GM21515 (cell line): Measurements from ENCODE around the gene TRPC4AP.

Experiments
- ATAC-seq: cut with Tn5 transposase; IDR thresholded peaks from one replicate; pipeline ENCODE4 v1.9.1; 2021; ENCODE audit not compliant: unreplicated experiment

The TRPC4AP gene

DNA sequence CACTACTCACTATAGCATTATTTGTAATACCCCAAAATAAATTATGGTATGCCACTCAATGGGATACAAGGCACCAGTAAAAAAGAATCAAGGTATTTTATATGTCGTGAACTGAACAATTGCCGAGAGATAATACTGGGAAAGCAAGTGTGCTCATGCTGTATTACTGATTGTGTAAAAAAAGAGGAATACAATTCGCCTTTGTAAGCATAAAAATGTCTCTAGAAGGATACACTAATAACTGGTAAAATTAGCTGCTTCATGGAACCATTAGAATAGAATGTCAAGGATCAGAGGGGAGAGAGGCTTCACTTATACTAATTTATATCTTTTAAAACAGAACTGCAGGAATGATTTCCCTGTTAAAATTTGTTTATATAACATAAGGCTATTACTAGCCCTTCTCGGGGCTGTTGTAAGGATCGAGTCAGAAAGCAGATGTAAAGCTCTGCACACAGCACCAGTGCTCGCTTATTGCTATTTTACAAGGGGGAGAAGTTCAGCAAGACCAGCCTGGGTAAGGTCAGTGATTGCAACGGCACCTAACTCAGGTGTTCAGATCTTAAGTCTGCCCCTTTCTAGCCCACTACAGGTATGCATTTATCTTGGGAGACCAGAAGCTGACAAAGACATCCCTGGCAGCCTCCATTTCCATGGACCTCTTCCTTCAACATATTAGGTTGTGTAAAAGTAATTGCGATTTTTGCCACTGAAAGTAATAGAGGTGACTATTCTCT, 75.3 kb downstream of the TRPC4AP start:
- ATAC-seq, result no peak

DNA sequence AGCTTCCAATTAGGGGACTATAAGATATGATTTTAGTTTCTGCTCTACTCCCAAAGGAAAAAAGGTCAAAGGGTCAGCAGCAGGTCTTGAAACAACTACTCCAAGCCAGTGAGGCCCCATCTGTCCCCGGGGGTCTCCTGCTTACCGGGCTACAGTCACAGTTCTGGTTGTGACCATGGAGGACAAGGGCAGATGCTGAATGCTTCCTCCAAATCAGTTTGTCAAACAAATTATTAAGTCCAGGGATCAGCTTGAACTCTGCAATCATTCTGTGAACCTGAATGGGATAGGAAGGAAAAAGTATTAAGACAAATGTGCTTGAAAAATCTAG, 76.8 kb downstream of the TRPC4AP start:
- no peak for ATAC-seq

DNA sequence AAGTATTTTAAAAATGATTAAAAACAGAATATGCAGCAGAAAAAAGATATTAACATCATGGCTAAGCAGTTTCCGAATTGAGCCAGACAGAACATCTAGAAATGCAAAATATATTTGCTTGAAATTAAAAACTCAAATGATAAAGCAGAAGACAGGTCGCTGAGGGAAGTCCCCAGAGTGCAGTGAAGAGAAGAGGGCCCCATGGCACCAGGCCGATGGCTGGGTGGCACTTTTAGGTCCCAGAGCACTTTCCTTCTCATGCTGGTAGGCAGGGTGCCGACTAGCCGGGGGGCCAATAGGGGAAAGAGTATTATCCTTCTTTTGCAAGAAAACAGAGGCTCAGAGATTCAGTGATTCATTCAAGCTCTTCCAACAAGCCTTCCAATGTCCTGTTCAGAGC, 78.1 kb downstream of the TRPC4AP start:
- no peak for ATAC-seq

DNA sequence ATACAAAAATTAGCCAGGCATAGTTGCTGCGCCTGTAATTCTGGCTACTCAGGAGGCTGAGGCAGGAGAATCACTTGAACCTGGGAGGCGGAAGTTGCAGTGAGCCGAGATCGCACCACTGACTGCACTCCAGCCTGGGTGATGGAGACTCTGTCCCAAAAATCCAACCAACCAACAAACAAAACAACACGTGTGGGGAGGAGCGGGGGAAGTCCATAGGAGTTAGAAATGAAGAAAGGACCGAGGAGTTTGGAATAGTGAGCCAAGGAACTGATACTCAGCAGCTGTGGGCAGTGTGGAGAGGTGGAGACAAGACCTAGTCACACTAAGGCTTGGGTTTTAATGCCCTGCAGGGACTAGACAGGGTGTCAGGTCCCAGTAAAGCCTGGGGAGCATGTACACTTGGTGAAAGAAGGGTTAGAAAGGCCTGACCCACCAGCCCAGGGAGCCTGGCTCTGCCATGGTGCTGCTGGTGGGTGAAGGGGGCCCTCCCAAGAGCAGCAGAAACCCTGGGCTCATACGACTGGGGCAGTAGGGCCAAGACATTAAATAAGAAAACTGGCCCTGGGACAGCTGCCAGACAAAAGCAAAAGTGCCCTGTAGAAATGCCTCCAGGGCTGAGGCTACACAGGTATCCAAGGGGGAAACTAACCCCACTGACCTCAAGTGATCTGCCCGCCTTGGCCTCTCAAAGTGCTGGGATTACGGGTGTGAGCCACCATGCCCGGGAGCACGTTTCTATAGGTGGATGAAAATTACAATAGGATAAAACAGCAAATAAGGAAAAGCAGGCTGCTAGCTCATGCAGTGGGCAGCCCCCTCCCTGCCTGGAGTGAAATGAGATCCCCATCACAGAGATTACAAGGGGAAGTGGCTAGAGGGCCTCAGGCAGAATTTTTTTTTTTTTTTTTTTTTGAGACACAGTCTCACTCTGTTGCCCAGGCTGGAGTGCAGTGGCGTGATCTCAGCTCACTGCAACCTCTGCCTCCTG, 78.9 kb downstream of the TRPC4AP start:
- ATAC-seq, result no peak

DNA sequence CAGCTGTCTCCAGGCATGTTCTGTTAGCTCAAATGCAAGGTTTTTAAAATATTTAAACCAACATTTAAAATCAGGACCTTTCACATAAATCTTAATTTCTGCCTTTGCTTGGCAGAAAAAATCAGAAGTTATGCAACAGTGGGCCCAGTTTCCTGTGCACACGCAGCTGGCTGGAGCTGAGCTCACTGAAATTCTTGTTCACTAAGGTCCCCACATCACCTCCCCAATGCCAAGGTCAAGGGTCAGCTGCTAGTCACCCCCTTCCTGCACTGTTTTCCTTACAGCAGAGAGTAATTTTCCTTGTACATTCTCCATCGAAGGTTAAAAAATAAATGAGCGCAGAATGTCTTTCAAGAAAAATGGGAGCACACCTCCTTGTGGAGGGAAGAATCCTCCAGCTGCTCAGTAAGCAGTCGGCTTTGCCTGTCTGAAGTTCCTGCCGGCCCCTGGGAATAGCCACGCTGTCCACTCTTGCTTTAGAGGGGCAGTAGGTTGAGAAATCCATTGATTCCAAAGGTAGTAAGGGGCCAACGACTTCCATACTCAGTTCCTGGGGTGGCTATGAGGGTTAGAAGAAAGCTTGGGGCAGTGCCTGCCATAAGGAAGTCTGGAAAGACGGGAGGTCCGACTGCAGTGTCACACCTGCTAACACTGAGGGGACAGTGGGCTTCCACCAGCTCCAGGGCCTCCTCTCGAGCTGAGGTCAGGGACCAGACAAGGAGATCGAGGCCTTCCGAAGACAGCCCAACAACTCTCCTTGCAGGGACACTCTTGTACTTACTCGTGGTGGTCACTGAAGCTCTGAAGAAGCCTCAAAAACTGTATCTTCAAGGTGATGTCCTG, 80.2 kb downstream of the TRPC4AP start:
- ATAC-seq, result no peak

DNA sequence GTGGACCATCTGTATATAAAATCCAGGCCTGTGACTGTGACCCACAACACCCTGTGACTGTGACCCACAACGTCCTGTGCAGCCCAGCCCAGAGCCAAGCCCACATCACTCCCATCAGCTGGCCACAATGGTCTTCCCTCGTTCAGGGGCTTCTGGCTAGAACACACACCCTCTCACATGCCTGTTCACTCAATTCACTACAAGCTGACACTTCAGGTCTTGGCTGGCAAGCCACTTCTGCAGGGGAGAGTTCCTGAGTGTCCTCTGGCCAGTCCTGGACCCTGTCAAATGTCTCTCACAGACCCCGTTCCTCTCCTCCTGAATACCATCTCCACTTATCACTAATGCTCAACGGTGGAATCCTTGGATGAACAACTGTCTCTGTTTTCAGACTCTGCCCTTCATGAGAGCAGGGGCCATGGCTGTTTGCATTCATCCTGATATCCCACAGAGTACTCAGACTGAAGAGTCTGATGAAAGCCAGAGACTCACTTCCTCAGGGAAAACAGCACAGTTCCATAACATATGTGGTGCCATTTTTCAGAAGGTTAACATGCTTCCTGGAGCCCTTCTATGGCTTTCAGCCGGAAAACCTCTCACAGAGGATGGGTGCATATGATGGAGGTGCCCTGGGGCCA, 80.9 kb downstream of the TRPC4AP start:
- ATAC-seq, result no peak

DNA sequence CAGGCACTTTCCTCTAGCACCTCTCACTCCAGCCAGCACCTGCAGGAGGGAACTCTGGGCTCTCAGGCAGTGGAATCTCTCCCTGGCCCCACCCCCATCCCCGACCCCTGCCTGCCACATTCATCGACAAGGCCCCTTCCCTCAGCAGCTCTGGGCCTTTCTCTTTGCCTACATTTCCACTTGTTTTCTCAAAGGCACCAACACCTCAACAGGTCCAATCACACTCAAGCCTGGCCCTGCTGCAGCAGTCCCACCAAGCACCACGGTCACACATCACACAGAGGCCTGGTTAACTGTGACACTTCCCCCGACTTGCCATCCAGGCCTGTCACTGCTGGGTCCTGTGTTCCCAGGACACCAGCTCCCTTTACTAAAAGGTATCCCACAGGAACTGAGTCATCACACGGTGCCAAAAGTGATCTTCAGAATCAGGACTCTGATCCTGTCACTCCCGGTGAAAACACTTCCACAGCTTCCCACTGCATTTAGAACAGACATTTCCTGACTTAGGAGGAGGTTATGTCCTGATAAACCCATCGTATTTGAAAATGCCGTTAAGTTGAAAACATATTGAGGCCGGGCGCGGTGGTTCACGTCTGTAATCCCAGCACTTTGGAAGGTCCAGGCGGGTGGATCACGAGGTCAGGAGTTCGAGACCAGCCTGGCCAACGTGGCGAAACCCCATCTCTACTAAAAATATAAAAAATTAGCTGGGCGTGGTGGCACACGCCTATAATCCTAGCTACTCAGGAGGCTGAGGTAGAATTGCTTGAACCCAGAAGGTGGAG, 82.0 kb downstream of the TRPC4AP start:
- no peak for ATAC-seq

DNA sequence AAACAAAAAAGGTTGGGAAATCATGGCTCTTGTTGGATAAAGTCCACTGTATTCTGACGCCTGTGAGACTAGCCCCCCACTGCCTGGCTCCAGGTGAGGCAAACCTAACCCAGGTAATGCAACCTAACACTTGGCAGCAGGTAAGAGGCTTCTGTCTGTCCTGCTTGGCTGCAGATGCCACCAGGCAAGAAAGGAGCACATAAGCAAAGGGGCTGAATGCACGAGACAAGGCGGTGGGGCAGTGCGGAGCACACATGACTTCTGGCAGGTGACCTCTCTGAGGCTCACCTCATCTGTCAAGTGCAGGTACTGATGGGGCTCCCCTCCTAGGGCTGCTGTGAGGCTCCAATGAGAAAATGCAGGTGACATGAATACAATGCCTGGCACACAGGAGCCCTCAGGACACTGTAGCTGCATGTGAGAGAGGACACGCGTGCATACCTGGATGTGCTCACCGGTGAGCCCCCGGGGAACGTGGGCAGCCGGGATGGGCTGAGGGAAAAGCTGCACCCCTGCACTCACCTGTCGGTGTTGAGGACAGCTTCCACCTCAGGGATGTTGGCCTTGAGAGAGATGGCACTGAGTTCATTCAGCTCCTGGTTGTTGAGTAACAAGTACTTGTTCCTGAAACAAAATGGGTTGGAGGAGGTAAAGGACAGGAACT, 82.8 kb downstream of the TRPC4AP start:
- ATAC-seq, result no peak

DNA sequence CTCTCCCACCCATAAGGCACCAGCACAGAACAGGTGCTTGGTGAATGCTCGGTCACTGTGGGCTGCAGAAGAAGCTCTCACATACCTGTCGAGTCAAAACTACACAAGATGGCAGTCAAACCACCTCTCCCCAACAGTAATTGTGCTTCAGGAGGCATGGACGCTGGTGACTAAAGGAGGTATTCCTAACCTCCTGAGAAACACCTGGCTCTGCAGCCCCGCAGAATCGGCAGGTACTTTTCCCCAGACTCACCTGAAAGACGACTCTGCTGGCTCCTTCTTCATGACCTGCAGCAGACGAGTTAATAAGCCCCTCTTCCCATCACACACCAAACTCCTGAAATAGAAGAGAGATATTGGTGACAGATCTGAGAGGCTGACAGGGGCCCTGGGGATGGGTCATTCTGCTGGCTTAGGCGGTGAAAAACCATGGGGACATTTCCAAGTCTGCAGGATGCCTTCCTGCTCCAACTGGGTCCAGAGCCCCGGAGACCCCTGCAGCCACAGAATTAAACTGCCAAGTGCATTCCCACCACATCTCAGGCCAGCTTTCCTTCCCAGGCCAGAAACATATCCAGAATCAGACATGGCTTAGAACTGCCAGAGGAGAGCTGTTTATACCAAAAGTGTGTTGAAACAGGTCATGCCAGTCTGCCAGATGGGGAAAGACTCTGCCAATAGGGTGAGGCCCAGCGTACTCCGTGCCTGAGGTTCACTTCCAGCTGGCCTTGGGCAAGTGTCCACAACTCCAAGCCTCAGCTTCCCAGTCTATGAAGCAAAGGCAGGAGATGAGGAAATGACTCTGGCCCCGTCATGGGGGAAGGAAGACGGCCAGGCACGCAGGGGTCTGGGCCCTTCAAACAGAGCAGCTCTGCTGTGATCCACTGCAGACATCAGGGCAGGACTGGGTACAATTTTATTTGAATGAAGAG, 83.9 kb downstream of the TRPC4AP start:
- ATAC-seq, result no peak

DNA sequence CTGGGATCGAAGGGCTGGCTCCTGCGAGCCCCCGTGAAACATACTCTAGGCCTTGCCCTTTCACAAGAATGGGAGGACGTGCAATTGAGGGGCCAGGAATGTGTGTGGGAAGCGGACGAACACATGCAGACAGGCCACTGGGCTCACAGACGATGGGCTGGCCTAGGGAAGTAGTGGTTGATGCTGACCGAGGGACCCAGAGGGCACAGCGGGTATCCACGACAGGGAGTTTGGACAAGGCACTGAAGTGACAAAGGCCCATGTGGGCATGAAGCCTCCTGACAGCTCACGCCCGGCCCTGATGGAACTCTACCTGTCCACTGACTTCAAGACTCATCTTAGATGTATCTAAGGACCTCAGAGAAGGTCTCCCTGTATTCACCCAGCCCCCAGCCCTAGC, 84.7 kb downstream of the TRPC4AP start:
- no peak for ATAC-seq

DNA sequence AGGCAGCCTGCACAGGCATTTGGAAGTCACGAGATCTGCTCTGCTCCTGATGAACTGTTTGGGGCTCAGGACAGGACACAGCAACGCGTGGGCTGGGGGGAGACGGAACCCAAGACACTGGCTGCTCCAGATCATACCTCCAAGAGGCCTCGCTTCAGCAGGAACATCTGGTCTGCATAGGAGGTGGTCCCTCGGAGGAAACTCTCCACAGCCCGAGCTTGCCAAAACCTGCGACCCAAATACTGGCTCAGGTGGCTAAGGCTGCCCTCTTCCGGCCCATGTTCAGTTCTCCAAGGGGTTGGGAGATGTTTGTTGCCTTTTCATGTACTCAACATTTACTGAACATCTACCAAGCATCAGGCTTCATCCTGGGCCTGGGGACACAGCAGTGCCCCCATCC, 85.2 kb downstream of the TRPC4AP start:
- no peak for ATAC-seq

DNA sequence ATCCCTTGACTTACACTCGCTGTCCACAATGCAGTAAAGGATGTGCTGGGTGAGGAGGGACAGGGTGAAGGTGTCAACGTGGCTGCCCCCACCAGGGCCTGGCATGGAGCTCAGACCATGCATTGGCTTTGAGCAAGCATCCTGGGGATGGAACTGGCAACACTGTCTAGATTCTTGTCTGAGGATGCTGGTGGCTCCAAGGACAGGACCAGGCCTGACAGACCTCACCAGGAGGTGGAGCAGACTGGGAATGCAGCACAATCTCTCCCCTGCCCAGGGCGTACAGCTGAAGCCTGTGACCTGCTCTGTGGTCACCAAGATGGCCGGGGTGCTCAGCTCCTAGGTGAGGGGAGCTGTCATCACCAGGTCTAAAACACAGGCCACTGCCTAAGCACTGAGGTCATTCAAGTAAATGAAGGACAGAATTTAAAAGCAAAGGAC, 86.1 kb downstream of the TRPC4AP start:
- no peak for ATAC-seq

DNA sequence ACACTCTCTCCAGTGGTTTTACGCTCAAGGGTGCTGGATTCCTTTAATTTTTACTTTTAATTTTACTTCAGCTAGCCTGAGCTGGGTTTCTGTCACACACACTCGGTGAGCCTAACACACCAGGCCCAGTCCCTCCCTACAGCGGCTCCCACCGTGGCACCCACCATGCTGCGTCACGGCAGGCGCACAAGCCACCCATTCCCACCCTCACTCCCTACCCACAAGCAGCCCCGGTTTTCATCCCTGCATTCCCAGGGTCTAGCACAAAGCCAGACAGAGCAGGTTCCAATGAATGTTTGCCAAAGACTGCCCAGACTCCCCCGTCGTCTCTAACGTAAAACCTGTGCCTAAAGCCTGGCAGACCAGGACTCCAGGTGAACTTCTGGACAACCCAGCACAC, 86.6 kb downstream of the TRPC4AP start:
- no peak for ATAC-seq

DNA sequence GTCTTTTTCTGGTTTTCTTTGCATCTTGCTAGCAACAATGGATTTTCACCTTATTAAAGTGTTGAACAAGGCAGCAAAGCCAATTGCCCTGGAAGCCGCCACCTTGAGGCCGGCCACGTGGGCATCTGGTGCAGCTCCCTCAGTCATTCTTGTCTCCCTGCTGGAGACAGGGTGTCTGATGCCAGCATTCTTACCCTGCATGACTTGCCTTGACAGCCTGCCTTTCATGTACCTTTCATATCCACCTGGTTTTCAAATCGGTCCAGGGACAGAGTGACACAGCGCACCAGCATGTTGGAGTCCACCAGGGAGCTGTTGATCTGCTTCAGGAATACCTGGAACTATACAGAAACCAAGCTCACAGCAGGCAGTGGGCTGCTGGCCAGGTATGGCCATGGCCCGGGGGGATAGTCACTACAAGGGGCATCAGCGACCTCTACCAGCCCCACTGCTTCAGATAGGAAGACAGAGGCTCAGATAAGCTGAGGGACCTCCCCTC, 87.1 kb downstream of the TRPC4AP start:
- ATAC-seq, result no peak

DNA sequence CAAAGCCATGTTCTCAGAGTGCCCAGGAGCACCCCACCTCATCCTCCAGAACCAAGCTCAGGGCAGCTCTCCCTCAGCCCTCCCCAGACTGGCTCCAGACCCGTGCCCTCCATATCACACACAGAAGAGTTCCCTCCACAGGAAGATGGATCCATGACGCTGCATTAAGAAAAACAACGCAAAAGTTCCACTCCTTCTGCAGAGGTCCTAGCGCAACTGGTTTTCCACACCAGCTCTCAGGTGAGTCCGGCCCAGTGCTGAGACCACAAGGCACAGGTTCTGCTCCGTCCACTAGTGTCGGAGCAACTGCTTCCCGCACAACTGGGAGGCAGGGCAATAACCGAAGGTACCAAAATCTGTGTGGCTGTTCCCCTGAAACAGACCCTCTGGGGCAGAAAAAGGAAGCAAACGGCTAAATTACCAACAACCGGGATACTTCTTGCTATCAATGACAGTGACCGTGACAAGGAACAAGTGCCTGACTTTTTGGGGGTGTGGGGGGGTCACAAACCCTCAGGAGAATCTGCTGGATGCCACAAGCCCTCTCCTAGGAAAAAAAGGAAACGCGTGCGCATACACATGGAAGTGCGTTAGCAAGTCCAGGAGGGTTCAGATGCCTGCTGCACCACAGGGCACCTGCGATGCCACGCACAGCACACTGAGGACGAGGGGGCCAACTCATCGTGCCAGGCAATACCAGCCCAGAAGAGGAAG, 87.7 kb downstream of the TRPC4AP start:
- ATAC-seq, result no peak

DNA sequence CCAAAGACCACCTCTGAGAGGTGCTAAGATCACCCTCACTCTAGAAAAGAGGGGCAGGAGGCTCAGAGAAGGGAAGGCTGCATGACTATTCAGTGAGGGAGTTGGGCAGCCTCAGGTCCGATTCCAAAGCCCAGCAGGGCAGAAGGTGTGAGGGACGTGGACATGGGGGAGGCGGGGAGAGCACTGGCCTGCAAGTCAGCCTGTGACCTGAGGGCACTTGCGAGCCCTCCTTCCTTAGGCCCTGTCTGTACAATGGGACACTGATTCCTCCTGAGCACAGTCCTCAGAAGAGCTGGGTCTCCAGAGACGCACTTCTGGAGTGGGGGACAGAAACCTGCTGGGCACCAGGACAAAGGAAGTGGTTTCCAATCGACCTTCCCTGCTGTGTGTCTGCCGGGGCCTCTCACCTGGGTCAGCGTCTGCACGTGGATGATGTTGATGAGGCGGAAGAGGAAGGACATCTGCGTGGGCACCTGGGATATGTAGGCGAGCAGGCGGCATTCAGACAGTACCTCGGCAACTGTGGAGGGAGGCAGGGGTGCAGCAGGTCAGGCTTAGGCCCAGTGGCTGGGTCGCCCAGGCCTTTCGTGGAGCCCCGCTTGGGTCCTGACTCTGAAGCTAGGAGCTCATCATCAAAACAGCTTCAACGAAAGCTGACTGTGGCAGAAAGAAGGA, 88.4 kb downstream of the TRPC4AP start:
- ATAC-seq, result no peak
